Measurements from ENCODE around the gene RBM47.

The RBM47 gene

GRCh38 chr4:40453912-40454311 lies 175.8 kb downstream of the RBM47 start:
- TF ChIP-seq, protein P1, sequence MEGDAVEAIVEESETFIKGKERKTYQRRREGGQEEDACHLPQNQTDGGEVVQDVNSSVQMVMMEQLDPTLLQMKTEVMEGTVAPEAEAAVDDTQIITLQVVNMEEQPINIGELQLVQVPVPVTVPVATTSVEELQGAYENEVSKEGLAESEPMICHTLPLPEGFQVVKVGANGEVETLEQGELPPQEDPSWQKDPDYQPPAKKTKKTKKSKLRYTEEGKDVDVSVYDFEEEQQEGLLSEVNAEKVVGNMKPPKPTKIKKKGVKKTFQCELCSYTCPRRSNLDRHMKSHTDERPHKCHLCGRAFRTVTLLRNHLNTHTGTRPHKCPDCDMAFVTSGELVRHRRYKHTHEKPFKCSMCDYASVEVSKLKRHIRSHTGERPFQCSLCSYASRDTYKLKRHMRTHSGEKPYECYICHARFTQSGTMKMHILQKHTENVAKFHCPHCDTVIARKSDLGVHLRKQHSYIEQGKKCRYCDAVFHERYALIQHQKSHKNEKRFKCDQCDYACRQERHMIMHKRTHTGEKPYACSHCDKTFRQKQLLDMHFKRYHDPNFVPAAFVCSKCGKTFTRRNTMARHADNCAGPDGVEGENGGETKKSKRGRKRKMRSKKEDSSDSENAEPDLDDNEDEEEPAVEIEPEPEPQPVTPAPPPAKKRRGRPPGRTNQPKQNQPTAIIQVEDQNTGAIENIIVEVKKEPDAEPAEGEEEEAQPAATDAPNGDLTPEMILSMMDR (IDR thresholded peaks at IDR 0.05) = no peak

- TF ChIP-seq, protein P1 (IDR thresholded peaks at IDR 0.05) = no peak
Measured at GRCh38 chr4:40448875-40449274, 180.8 kb downstream of the RBM47 start.

DNA sequence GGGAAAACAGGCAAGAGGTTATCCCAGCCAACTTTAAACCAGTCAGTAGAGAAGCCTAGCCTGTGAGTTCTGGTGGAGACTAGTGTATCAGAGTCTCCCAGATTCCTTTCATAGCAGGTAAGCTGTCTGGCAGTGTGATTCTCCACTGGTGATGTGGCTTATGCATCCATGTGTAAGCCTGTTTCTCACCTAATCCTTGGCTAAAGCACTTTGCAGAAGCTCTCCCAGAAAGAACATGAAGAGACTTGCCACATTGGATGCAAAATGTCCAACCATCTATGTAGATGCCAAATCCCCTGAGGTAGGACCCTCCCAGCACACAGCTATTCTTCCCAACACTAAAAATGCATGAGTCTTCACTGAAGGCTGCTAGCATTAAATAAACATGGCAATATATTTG lies 182.8 kb downstream of the RBM47 start:
- TF ChIP-seq, protein P1 (IDR thresholded peaks at IDR 0.05) = no peak

DNA sequence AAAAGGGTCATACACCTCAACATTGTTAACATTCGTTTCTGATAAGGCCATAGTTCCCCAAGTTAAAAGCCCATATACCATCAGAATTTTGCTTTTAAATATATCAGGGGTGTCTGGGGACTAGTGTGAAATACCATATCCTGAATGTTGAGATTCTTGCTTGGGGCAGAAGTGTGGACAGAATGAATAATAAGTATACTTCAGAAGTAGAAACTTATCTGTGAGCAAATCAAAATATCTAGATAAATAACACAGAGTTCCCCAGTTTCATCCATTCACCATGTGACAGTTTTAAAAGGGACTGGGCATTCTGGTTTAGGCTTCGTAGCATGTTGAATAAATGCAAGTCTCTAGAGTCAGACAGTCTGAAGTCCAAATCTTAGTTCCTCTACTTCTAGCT lies 184.0 kb downstream of the RBM47 start:
- TF ChIP-seq, protein P1 (IDR thresholded peaks at IDR 0.05) = no peak

GRCh38 chr4:40441430-40441829 lies 188.2 kb downstream of the RBM47 start:
- TF ChIP-seq, protein P1 (IDR thresholded peaks at IDR 0.05) = no peak

- TF ChIP-seq, protein P1 (IDR thresholded peaks at IDR 0.05) = no peak
Measured at GRCh38 chr4:40439519-40439918, 190.1 kb downstream of the RBM47 start.

GRCh38 chr4:40438384-40439026 lies 191.2 kb downstream of the RBM47 start:
- TF ChIP-seq, protein P1 (IDR thresholded peaks at IDR 0.05) = no peak

All from LNCAP (cell line).